ENCODE measurements around the gene CCDC7.

- TF ChIP-seq CTCF (IDR thresholded peaks at IDR 0.05; ENCODE audit: insufficient read depth, low read length) (no peak), GABPA (IDR thresholded peaks at IDR 0.05; ENCODE audit: low read depth) (no peak), POLR2AphosphoS5 (IDR thresholded peaks at IDR 0.05; ENCODE audit: low read depth) (no peak)
Measured at GRCh38 chr10:32773105-32773504, 327.2 kb downstream of the CCDC7 start.
